ENCODE measurements around the gene ATP6V0D1. TPM values are rescaled to one million over a fixed set of nuclear protein-coding genes. Genes with fewer than 3 reads are reported as not detected.

ATP6V0D1 gene
- total RNA-seq, 3 donors from 2014 or later: 101 to 122 (median 104) TPM

DNA sequence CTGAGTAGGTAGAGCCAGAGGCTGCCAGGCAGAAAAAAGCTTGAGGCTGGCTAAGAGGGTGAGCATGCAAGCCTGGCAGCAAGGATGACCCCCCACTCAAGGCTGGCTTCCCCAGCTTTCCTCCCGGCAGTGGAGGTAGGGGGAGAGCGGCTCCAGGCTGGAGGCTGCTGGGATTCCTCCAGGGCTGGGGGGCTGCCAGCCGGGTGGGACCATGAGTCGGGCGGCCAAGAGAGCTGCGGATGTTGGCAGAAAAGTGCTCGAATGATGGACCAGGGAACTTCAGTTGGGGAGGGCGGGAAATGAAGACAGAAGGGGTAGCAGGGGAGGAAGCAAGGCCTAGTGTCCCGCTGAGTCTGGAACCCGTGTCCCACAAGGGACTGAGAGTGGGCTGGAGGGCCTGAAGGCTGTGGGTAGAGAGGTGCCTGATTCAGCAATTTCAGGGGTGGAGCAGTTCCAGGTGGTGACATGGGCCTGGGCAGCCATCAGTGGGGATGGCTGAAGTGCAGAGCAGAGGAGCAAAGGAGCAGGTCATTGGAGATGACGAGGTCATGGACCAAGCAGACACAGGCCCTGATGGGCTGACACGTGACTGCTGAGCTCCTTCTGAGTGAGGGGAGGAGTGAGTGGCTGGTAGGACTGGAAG, 29.8 kb downstream of the ATP6V0D1 start:
- no peaks in the 10 kb centered on the region for H3K36me3 ChIP-seq

DNA sequence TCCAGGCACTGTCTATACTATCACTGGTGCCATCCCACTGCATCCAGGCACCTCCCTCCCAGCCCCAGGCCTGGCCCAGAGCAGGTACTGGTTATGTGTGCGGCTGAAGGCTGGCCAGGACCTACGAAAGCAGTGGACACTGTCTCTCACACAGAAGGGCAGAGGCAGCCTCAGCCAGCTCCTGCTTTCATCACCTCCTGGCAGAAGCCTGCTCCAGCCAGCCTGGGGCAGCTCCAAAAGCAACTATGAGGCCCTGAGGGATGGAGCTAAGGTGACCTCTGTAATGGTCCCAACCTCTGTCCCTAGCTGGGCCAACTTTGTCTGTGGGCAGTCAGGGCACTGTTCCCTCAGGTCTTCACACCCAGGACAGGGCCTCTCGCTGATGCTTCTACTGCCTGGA, 31.2 kb downstream of the ATP6V0D1 start:
- TF ChIP-seq POLR2A (IDR thresholded peaks at IDR 0.05): no peak
- TF ChIP-seq, protein P1, sequence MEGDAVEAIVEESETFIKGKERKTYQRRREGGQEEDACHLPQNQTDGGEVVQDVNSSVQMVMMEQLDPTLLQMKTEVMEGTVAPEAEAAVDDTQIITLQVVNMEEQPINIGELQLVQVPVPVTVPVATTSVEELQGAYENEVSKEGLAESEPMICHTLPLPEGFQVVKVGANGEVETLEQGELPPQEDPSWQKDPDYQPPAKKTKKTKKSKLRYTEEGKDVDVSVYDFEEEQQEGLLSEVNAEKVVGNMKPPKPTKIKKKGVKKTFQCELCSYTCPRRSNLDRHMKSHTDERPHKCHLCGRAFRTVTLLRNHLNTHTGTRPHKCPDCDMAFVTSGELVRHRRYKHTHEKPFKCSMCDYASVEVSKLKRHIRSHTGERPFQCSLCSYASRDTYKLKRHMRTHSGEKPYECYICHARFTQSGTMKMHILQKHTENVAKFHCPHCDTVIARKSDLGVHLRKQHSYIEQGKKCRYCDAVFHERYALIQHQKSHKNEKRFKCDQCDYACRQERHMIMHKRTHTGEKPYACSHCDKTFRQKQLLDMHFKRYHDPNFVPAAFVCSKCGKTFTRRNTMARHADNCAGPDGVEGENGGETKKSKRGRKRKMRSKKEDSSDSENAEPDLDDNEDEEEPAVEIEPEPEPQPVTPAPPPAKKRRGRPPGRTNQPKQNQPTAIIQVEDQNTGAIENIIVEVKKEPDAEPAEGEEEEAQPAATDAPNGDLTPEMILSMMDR (IDR thresholded peaks at IDR 0.05): no peak
- no peak for TF ChIP-seq POLR2AphosphoS5 (IDR thresholded peaks at IDR 0.05)
- no peak overlapping the region for H3K4me3 ChIP-seq
- peak overlapping the region; percentile 67 to 75 for H3K27ac ChIP-seq
- intact Hi-C loops (cut with DNase I; ENCODE audit: low total_unique reads): no loop called here
- H3K4me1 ChIP-seq: peaks cover 21 to 48% of the 10 kb centered on the region in 2 donors
- no peaks in the 10 kb centered on the region for H3K36me3 ChIP-seq
- H3K27me3 ChIP-seq: no peaks in the 10 kb centered on the region
- DNase-seq (ENCODE audit: low spot score in 2 of 2): no peak
- no peaks in the 10 kb centered on the region for H3K9me3 ChIP-seq

More for the DNA sequence above, 29.8 kb downstream of the ATP6V0D1 start:
- no peaks in the 10 kb centered on the region for H3K9me3 ChIP-seq
- peak overlapping the region; percentile 75 to 83 for H3K27ac ChIP-seq
- DNase-seq (ENCODE audit: low spot score in 2 of 2): no peak
- H3K27me3 ChIP-seq: no peaks in the 10 kb centered on the region
- TF ChIP-seq POLR2AphosphoS5 (IDR thresholded peaks at IDR 0.05) (no peak), POLR2A (IDR thresholded peaks at IDR 0.05) (no peak)
- TF ChIP-seq, protein P1 (IDR thresholded peaks at IDR 0.05): no peak
- no peak overlapping the region for H3K4me3 ChIP-seq
- intact Hi-C loops (cut with DNase I; ENCODE audit: low total_unique reads): no loop called here
- peaks cover 13 to 35% of the 10 kb centered on the region in 2 donors for H3K4me1 ChIP-seq

DNA sequence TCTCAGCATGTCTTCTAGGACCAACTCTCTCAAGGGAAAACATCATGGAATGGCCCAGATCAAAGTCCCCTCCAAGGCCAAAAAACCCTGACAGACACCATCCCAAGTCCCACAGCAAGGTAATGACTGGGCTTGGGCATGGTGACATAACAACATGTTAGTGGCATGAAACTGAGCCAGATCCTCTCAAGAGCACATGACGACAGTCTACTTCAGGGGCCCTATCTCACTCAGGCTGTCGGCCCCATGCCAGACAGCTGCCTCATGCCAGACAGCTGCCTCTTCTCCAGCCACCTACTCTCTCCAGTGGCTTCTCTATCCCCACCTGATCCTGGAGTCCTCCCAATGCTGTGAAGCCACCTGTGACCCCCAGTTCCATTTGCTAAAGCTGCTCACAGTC, 31.6 kb downstream of the ATP6V0D1 start:
- peak overlapping the region; percentile 67 to 75 for H3K27ac ChIP-seq
- intact Hi-C loops (cut with DNase I; ENCODE audit: low total_unique reads): no loop called here
- no peaks in the 10 kb centered on the region for H3K27me3 ChIP-seq
- peaks cover 21 to 52% of the 10 kb centered on the region in 2 donors for H3K4me1 ChIP-seq
- TF ChIP-seq, protein P1 (IDR thresholded peaks at IDR 0.05): no peak
- TF ChIP-seq POLR2AphosphoS5 (IDR thresholded peaks at IDR 0.05) (no peak), POLR2A (IDR thresholded peaks at IDR 0.05) (no peak)
- H3K36me3 ChIP-seq: no peaks in the 10 kb centered on the region
- no peak overlapping the region for H3K4me3 ChIP-seq
- H3K9me3 ChIP-seq: no peaks in the 10 kb centered on the region
- no peak for DNase-seq (ENCODE audit: low spot score in 2 of 2)

DNA sequence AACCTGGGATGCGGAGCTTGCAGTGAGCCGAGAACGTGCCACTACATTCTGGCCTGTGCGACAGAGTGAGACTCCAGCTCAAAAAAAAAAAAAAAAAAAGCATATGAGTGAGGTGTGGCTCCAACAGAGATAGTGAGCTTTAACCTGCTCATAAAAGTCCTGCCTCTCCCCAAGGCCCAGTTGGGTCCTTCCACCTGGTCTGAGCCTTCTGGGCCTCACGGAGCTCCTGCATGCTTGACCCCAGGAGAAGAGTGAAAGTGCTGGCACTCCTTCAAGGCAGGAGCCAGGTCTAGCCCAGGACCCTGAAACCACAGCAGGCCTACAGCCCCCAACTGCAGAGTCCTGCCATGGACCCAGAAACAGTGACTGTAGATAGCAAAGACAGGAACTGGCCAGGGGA, 32.4 kb downstream of the ATP6V0D1 start:
- Histone ChIP-seq H3K27me3 (no peaks in the 10 kb centered on the region), H3K4me1 (peaks cover 26 to 55% of the 10 kb centered on the region in 2 donors), H3K36me3 (no peaks in the 10 kb centered on the region), H3K4me3 (no peak overlapping the region), H3K9me3 (no peaks in the 10 kb centered on the region), H3K27ac (peak overlapping the region; percentile 67 to 75)
- no peak for DNase-seq (ENCODE audit: low spot score in 2 of 2)
- TF ChIP-seq POLR2AphosphoS5 (IDR thresholded peaks at IDR 0.05): no peak
- intact Hi-C loops (cut with DNase I; ENCODE audit: low total_unique reads): no loop called here

DNA sequence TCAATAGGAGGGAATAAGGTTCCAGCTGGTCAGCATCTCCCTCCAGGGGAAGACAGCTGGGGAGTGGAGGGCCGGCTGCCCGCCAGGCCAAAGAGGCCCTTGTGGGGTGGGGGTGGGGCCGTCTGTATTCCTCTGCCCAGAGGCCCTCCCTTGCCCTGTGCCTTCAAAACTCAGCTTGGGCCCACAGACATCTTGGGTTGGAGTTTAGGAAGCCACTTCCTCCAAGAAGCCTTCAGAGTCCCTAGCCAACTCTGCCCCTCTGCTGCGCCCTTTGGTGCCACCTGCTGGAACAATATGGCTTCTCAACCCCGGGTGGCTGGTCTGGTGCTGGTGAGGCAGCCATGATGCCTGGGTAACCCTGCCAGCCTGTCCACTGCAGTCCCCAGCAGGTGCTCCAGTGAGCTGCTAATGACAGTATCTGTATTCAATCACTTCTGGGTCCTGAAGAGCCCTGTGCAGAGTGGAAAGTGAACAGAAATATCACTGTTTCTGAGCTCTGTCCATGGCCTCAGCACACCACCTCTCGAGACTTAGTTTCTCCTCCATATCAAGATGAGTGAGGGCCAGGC, 33.4 kb downstream of the ATP6V0D1 start:
- Histone ChIP-seq H3K4me1 (peaks cover 28 to 61% of the 10 kb centered on the region in 2 donors), H3K9me3 (no peaks in the 10 kb centered on the region), H3K27me3 (no peaks in the 10 kb centered on the region), H3K4me3 (no peak overlapping the region), H3K27ac (peak overlapping the region; percentile 48 to 68), H3K36me3 (no peaks in the 10 kb centered on the region)
- intact Hi-C loops (cut with DNase I; ENCODE audit: low total_unique reads): no loop called here
- DNase-seq (ENCODE audit: low spot score in 2 of 2): no peak
- TF ChIP-seq POLR2A (IDR thresholded peaks at IDR 0.05): no peak
- TF ChIP-seq, protein P1 (IDR thresholded peaks at IDR 0.05): no peak
- TF ChIP-seq POLR2AphosphoS5 (IDR thresholded peaks at IDR 0.05): no peak
